GM10266 (cell line): ENCODE data around the gene XRCC1.
"Not testable (repeated sequence)": the region's sequence is repeated elsewhere in the genome, so short reads cannot be mapped to it uniquely, and the experiment has no call there.

Experiments used
- DNase-seq: peaks from one replicate; pipeline ENCODE4 v3.0.0; 2012; ENCODE audit errors: extremely low spot score
- TF ChIP-seq, protein P1 (sequence below): IDR thresholded peaks from 2 replicates; pipeline ENCODE4 v1.5.1; 2012; ENCODE audit warnings: mild to moderate bottlenecking, low read depth; ENCODE audit not compliant: control insufficient read depth, insufficient read depth; ENCODE audit errors: missing control alignments

The XRCC1 gene

DNA sequence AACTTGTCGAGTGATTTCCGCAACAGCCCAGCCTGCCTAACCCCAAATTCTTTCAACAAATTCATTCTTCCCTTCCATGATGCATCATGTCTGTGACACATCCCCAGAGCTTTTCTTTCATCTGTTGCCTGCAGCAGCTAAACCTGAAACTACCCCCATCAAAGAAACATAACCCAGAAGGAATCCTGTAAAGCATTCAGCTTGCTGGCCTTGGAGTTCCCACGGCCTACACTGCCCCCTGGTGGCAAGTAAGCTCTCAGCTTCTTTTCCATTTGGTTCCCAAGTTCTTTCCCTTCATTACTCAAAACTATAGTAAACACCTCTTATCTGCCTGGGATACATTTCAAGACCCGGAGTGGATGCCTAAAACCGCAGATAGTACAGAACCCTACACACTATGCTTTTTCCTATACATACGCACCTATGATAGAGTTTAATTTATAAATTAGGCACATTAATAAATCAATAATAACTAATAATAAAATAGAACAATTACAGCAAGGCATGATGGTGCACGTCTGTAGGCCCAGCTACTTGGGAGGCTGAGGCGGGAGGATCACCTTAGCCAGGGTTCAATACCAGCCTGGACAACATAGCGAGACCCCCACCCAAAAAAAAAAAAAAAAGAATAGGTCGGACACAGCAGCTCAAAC, 55.8 kb downstream of the XRCC1 start:
- TF ChIP-seq, protein P1, sequence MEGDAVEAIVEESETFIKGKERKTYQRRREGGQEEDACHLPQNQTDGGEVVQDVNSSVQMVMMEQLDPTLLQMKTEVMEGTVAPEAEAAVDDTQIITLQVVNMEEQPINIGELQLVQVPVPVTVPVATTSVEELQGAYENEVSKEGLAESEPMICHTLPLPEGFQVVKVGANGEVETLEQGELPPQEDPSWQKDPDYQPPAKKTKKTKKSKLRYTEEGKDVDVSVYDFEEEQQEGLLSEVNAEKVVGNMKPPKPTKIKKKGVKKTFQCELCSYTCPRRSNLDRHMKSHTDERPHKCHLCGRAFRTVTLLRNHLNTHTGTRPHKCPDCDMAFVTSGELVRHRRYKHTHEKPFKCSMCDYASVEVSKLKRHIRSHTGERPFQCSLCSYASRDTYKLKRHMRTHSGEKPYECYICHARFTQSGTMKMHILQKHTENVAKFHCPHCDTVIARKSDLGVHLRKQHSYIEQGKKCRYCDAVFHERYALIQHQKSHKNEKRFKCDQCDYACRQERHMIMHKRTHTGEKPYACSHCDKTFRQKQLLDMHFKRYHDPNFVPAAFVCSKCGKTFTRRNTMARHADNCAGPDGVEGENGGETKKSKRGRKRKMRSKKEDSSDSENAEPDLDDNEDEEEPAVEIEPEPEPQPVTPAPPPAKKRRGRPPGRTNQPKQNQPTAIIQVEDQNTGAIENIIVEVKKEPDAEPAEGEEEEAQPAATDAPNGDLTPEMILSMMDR: peak; percentile 88
- DNase-seq: peak; percentile 71

DNA sequence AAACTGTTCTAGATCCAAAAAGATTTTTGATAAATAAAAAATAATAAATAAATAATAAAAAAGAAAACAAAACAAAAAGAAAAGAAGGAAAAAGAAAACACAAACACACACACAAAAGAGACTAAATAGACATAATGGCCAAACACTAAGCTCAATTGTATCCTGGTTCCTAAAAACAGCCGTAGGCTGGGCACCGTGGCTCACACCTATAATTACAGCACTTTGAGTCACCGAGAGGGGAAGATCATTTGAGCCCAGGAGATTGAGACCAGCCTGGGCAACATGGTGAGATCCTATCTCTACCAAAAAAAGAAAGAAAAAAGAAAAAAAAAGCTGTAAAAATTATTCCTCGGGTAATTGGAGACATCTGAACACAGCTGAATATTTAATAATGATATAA, 57.3 kb downstream of the XRCC1 start:
- no peak for DNase-seq
- TF ChIP-seq, protein P1: no peak

GRCh38 chr19:43512399-43512798, 62.9 kb downstream of the XRCC1 start:
- not testable (repeated sequence) for DNase-seq

GRCh38 chr19:43511324-43511723, 64.0 kb downstream of the XRCC1 start:
- TF ChIP-seq, protein P1: no peak
- DNase-seq: no peak

- DNase-seq: no peak
- TF ChIP-seq, protein P1: no peak
These were observed 64.6 kb downstream of the XRCC1 start for GRCh38 chr19:43510713-43511112.

GRCh38 chr19:43507880-43508279, 67.4 kb downstream of the XRCC1 start:
- TF ChIP-seq, protein P1: no peak
- DNase-seq: no peak

- no peak for DNase-seq
- TF ChIP-seq, protein P1: no peak
These were observed 68.7 kb downstream of the XRCC1 start for GRCh38 chr19:43506629-43507028.

- DNase-seq: no peak
- TF ChIP-seq, protein P1: no peak
These were observed 69.4 kb downstream of the XRCC1 start for GRCh38 chr19:43505941-43506340.
